AG09309 (cell line): Measurements from ENCODE around the gene SCAMP1.

ENCODE experiments used
- DNase-seq: peaks from one replicate; pipeline ENCODE4 v3.0.0-alpha.2; 2010; ENCODE audit warnings: low read depth
- H3K4me3 ChIP-seq: 2 replicates; pipeline ENCODE4 v1.5.1; 2011; ENCODE audit warnings: mild to moderate bottlenecking, low read depth, low read length, moderate library complexity; ENCODE audit not compliant: control insufficient read depth
- TF ChIP-seq, protein P1 (sequence below): IDR thresholded peaks from 2 replicates; pipeline ENCODE4 v1.5.1; 2011; ENCODE audit warnings: mild to moderate bottlenecking, low read depth, low read length, inconsistent platforms; ENCODE audit not compliant: insufficient read depth, control insufficient read depth; ENCODE audit errors: missing control alignments

The SCAMP1 gene

GRCh38 chr5:78496373-78496772 lies 136.0 kb downstream of the SCAMP1 start:
- no peak overlapping the region for H3K4me3 ChIP-seq
- TF ChIP-seq, protein P1, sequence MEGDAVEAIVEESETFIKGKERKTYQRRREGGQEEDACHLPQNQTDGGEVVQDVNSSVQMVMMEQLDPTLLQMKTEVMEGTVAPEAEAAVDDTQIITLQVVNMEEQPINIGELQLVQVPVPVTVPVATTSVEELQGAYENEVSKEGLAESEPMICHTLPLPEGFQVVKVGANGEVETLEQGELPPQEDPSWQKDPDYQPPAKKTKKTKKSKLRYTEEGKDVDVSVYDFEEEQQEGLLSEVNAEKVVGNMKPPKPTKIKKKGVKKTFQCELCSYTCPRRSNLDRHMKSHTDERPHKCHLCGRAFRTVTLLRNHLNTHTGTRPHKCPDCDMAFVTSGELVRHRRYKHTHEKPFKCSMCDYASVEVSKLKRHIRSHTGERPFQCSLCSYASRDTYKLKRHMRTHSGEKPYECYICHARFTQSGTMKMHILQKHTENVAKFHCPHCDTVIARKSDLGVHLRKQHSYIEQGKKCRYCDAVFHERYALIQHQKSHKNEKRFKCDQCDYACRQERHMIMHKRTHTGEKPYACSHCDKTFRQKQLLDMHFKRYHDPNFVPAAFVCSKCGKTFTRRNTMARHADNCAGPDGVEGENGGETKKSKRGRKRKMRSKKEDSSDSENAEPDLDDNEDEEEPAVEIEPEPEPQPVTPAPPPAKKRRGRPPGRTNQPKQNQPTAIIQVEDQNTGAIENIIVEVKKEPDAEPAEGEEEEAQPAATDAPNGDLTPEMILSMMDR: no peak
- no peak for DNase-seq

DNA sequence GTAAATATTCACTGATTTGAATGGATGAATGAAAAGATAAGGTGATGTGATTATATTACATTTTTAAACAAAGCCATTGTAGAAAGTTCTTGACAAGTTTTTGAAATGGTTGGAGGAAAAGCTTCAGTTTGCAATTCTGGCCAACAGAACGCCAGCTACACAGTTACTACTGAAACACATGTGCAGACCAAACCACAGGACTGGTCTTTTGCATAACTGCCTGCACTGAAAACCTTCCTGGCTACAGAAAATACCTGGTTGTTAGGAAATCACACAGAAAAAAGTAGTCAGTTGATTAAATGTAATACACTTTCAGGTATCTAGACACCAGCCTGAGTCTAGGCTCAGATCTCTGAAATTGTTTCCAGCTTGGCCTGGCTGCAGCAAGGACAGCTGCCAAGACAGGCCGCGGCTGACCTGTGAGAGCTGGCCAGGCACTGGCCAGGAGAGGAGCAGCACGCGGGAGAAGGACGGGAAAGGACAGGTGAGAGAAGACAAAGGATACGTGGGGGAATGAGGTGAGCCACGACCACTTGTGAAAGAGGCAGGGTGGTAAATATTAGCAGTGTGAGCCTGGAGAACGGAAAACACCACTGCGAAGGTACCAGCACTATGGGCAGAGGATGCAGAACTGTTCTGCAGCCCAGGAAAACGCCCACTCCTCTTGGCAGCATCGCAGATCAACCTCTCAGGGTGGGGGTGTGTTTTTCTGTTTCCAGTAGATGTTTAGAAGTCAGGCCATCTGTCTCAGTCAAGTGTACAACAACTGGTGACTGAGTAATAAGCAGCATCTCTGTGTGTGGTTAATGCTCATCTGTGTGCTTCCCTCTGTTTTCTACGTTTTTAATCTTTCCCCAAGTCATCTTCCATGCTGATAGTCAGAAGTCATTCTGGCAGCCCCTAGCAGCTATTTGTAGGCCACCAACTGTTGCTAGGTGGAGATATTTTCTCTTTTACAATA lies 137.4 kb downstream of the SCAMP1 start:
- DNase-seq: no peak
- no peak overlapping the region for H3K4me3 ChIP-seq
- TF ChIP-seq, protein P1: no peak

- DNase-seq: no peak
- TF ChIP-seq, protein P1: no peak
- H3K4me3 ChIP-seq: no peak overlapping the region
Observed at GRCh38 chr5:78499485-78499884, 139.1 kb downstream of the SCAMP1 start.

GRCh38 chr5:78500028-78500427 lies 139.6 kb downstream of the SCAMP1 start:
- DNase-seq: no peak
- no peak overlapping the region for H3K4me3 ChIP-seq
- TF ChIP-seq, protein P1: no peak

- no peak overlapping the region for H3K4me3 ChIP-seq
- DNase-seq: no peak
- TF ChIP-seq, protein P1: no peak
Observed at GRCh38 chr5:78500871-78501270, 140.5 kb downstream of the SCAMP1 start.

- no peak for DNase-seq
- TF ChIP-seq, protein P1: no peak
Observed at GRCh38 chr5:78501411-78502352, 141.3 kb downstream of the SCAMP1 start.

More at GRCh38 chr5:78501411-78502352, 141.3 kb downstream of the SCAMP1 start:
- no peak overlapping the region for H3K4me3 ChIP-seq
